ENCODE measurements around the gene ZSCAN30.

ZSCAN30 gene

DNA sequence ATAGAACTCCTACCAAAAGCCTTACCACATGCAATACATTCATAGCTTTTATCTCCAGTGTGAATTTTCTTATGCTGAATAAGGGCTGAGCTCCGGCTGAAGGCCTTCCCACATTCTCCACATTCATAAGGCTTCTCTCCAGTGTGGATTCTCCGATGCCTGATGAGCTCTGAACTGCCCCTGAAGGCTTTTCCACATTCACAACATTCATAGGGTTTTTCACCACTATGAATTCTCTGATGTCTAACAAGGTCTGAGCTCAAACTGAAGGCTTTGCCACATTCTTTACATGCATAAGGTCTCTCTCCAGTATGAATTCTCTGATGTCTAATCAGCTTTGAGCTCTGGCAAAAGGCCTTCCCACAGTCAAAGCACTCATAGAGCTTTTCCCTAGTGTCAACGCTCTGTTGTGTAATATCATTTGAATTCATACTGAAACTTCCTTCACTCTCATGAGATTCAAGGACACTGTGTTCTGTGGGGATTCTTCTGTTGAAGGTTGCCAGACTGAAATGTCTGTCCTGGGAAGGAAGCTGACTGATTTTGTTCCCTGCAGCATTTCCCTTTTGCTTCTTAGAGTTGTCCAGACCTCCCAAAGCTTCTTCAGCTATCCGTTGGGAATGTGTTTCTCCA is 36.3 kb downstream of the ZSCAN30 start:
- in situ Hi-C loops (cut with HindIII; ENCODE audit: low sequenced_read_pairs) = no loop called here
- TF ChIP-seq, protein P1, sequence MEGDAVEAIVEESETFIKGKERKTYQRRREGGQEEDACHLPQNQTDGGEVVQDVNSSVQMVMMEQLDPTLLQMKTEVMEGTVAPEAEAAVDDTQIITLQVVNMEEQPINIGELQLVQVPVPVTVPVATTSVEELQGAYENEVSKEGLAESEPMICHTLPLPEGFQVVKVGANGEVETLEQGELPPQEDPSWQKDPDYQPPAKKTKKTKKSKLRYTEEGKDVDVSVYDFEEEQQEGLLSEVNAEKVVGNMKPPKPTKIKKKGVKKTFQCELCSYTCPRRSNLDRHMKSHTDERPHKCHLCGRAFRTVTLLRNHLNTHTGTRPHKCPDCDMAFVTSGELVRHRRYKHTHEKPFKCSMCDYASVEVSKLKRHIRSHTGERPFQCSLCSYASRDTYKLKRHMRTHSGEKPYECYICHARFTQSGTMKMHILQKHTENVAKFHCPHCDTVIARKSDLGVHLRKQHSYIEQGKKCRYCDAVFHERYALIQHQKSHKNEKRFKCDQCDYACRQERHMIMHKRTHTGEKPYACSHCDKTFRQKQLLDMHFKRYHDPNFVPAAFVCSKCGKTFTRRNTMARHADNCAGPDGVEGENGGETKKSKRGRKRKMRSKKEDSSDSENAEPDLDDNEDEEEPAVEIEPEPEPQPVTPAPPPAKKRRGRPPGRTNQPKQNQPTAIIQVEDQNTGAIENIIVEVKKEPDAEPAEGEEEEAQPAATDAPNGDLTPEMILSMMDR (IDR thresholded peaks at IDR 0.05; ENCODE audit: low read depth, low read length, missing control alignments) = no peak
- no peak overlapping the region for H3K4me3 ChIP-seq (ENCODE audit: low read depth, low read length)
- no peak for DNase-seq (ENCODE audit: low read depth)

DNA sequence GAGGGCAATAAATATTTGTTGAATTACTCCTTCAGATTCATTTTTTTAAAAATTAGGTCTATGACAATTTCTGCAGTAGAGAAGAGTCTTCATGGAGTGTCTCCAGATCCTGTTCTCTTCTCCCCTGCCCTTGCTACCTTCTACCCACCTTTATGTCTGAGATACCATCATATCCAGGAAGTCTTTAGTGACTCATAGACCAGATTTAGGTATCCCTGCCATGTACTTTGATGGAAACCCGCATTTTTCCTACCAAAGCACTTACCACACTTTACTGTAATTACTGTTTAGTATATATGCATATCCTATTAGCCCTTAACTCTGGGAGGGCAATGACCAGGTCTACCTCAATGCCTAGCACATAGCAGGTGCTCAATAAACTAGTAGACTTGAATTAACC is 37.6 kb downstream of the ZSCAN30 start:
- no peak overlapping the region for H3K4me3 ChIP-seq (ENCODE audit: low read depth, low read length)
- in situ Hi-C loops (cut with HindIII; ENCODE audit: low sequenced_read_pairs) = no loop called here
- DNase-seq (ENCODE audit: low read depth) = no peak
- TF ChIP-seq, protein P1 (IDR thresholded peaks at IDR 0.05; ENCODE audit: low read depth, low read length, missing control alignments) = no peak

DNA sequence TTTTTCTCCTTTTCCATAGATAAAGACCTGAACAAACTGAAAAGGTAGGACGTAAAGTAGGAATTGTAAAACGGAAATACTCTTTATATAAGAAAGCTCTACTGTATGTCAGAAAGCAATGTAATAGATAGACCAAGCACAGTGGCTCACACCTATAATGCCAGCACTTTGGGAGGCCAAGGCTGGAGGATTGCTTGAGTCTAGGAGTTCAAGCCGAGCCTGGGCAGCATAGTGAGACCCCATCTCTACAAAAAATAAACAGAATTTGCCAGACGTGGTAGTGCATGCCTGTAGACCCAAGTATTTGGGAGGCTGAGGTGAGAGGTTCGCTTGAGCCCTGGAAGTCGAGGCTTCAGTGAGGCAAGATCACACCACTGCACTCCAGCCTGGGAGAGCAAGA is 41.6 kb downstream of the ZSCAN30 start:
- TF ChIP-seq, protein P1 (IDR thresholded peaks at IDR 0.05; ENCODE audit: low read depth, low read length, missing control alignments) = no peak
- H3K4me3 ChIP-seq (ENCODE audit: low read depth, low read length) = no peak overlapping the region
- DNase-seq (ENCODE audit: low read depth) = no peak
- in situ Hi-C loops (cut with HindIII; ENCODE audit: low sequenced_read_pairs) = no loop called here

DNA sequence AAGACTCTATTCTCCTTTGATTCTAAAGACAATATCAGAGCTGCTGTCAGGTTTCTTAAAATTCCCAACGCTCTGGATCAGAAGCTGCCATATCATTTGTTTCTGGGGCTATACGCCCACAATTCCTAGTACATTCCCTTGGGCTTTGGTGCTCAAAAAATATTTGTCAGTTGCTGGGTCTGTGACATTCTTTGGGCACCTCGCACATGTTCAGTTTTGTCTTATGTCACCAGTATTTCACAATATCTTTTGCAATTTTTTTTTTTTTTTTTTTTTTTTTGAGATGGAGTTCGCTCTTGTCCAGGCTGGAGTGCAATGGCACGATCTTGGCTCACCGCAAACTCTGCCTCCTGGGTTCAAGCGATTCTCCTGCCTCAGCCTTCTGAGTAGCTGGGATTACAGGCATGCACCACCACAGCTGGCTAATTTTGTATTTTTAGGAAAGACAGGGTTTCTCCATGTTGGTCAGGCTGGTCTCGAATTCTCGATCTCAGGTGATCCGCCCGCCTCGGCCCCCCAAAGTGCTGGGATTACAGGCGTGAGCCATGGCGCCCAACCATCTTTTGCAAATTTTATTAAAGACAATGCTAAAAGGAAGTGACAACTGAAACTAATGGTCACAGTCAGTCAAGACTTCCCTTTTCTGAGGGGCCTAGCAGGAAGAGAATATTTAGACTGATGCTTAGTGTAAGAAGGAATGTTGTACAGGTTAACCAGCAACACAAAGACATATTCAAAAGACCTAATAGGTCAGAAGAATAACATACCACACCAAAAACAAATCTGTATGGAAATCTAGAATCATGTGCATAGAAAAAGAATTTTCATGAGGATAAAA is 42.4 kb downstream of the ZSCAN30 start:
- H3K4me3 ChIP-seq (ENCODE audit: low read depth, low read length) = no peak overlapping the region
- DNase-seq (ENCODE audit: low read depth) = no peak
- in situ Hi-C loops (cut with HindIII; ENCODE audit: low sequenced_read_pairs) = no loop called here
- TF ChIP-seq, protein P1 (IDR thresholded peaks at IDR 0.05; ENCODE audit: low read depth, low read length, missing control alignments) = no peak

DNA sequence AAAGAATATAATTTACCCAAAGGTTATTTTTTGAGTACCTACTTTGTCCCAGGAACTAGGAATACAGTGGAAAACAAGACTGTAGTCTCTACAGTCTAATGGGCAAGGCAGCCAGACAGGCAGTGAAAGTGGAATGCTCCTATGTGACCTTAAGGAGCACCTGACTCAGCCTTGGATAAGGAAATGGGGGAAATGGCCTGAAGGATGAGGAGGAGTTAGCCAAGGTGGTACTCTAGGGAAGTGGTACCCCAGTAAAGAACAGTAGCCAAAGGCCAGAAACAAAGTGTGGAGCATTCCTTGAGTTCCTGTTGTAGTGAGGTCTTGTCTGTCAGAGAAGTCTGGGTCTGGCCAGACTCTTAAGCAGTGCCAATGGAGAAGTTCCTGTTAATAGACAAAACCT is 43.2 kb downstream of the ZSCAN30 start:
- DNase-seq (ENCODE audit: low read depth) = no peak
- H3K4me3 ChIP-seq (ENCODE audit: low read depth, low read length) = no peak overlapping the region
- in situ Hi-C loops (cut with HindIII; ENCODE audit: low sequenced_read_pairs) = no loop called here

DNA sequence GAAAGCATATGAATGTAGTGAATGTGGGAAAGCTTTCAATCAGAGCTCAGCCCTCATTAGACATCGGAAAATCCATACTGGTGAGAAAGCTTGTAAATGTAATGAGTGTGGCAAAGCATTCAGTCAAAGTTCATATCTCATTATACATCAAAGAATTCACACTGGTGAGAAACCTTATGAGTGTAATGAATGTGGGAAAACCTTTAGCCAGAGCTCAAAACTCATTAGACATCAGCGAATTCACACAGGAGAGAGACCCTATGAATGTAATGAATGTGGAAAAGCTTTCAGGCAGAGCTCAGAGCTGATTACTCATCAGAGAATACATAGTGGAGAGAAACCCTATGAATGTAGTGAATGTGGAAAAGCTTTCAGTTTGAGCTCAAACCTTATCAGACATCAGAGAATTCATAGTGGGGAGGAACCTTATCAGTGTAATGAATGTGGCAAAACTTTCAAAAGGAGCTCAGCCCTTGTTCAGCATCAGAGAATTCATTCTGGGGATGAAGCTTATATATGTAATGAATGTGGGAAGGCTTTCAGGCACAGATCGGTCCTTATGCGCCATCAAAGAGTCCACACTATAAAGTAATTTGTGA is 44.2 kb downstream of the ZSCAN30 start:
- no peak for DNase-seq (ENCODE audit: low read depth)
- TF ChIP-seq, protein P1 (IDR thresholded peaks at IDR 0.05; ENCODE audit: low read depth, low read length, missing control alignments) = no peak
- H3K4me3 ChIP-seq (ENCODE audit: low read depth, low read length) = no peak overlapping the region
- in situ Hi-C loops (cut with HindIII; ENCODE audit: low sequenced_read_pairs) = no loop called here

More for the DNA sequence above, 43.2 kb downstream of the ZSCAN30 start:
- TF ChIP-seq, protein P1 (IDR thresholded peaks at IDR 0.05; ENCODE audit: low read depth, low read length, missing control alignments) = no peak
